Fibroblast of the aortic adventitia (primary cell): ENCODE data around the gene ST3GAL3. TPM values are rescaled to one million over a fixed set of nuclear protein-coding genes. Genes with fewer than 3 reads are reported as not detected.
A peak's percentile ranks its signal among the peaks of the same experiment; 100 is the strongest.

Experiments
- DNase-seq: peaks from one replicate; pipeline ENCODE4 v3.0.0-alpha.2; 2010; ENCODE audit warnings: low read depth
- H3K4me3 ChIP-seq: 2 replicates; pipeline ENCODE4 v1.5.1; 2011; ENCODE audit warnings: low read depth, mild to moderate bottlenecking, control low read depth, low read length, moderate library complexity
- total RNA-seq: library from RNA; depleted of rRNA; stranded (reverse); fragments of >200 nt; gene quantifications from 2 replicates; pipeline ENCODE4 v1.2.3, GENCODE V29; 2012; ENCODE audit warnings: low replicate concordance
- TF ChIP-seq, protein P1 (sequence below): IDR thresholded peaks from 2 replicates; pipeline ENCODE4 v1.5.1; 2011; ENCODE audit warnings: mild to moderate bottlenecking, low read length, control low read depth, inconsistent platforms; ENCODE audit not compliant: insufficient read depth

Gene ST3GAL3
- total RNA-seq, 1 donor = 24.0 TPM

DNA sequence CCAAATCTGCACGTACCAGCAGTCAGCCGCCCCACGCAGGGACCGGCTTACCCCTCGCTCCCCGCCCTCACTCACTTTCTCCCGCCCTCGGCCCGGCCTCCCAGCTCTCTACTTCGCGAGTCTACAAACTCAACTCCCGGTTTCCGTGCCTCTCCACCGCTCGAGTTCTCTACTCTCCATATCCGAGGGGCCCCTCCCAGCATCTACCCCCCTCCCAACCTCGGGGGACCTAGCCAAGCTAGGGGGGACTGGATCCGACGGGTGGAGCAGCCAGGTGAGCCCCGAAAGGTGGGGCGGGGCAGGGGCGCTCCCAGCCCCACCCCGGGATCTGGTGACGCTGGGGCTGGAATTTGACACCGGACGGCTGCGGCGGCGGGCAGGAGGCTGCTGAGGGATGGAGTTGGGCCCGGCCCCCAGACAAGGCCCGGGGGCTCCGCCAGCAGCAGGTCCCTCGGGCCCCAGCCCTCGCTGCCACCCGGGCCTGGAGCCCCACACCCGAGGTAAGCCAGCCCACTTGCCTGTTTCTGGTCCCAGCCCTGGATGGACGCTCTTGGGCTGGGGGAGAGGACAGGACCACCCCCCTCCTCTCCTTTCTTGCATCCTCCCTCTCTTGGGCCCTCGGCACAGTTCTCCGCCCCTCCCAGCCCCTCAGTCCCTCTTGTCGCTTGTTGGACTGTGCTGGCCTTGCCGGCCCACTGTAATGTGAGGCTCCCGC lies 226.2 kb downstream of the ST3GAL3 start, which contains the start of gene ARTN:
Gene ARTN, plus strand, starts transcription at position 416 of the 715 bp plus-strand sequence. CDS start 1,856 bp downstream, outside the sequence.
- DNase-seq = no peak
- TF ChIP-seq, protein P1, sequence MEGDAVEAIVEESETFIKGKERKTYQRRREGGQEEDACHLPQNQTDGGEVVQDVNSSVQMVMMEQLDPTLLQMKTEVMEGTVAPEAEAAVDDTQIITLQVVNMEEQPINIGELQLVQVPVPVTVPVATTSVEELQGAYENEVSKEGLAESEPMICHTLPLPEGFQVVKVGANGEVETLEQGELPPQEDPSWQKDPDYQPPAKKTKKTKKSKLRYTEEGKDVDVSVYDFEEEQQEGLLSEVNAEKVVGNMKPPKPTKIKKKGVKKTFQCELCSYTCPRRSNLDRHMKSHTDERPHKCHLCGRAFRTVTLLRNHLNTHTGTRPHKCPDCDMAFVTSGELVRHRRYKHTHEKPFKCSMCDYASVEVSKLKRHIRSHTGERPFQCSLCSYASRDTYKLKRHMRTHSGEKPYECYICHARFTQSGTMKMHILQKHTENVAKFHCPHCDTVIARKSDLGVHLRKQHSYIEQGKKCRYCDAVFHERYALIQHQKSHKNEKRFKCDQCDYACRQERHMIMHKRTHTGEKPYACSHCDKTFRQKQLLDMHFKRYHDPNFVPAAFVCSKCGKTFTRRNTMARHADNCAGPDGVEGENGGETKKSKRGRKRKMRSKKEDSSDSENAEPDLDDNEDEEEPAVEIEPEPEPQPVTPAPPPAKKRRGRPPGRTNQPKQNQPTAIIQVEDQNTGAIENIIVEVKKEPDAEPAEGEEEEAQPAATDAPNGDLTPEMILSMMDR = no peak
- peak within 1 kb of the TSS; percentile 37 for H3K4me3 ChIP-seq

- no peak overlapping the region for H3K4me3 ChIP-seq
- peak; percentile 63 for DNase-seq
- TF ChIP-seq, protein P1 = peak; percentile 91
These were observed 227.0 kb downstream of the ST3GAL3 start for GRCh38 chr1:43934101-43934985.

- DNase-seq = no peak
- TF ChIP-seq, protein P1 = no peak
- no peak overlapping the region for H3K4me3 ChIP-seq
These were observed 227.6 kb downstream of the ST3GAL3 start for GRCh38 chr1:43934986-43935324.

- H3K4me3 ChIP-seq = peak overlapping the region; percentile 28
- TF ChIP-seq, protein P1 = no peak
These were observed 228.5 kb downstream of the ST3GAL3 start for GRCh38 chr1:43935711-43936427.

DNA sequence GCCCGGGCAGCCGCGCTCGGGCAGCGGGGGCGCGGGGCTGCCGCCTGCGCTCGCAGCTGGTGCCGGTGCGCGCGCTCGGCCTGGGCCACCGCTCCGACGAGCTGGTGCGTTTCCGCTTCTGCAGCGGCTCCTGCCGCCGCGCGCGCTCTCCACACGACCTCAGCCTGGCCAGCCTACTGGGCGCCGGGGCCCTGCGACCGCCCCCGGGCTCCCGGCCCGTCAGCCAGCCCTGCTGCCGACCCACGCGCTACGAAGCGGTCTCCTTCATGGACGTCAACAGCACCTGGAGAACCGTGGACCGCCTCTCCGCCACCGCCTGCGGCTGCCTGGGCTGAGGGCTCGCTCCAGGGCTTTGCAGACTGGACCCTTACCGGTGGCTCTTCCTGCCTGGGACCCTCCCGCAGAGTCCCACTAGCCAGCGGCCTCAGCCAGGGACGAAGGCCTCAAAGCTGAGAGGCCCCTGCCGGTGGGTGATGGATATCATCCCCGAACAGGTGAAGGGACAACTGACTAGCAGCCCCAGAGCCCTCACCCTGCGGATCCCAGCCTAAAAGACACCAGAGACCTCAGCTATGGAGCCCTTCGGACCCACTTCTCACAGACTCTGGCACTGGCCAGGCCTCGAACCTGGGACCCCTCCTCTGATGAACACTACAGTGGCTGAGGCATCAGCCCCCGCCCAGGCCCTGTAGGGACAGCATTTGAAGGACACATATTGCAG lies 229.3 kb downstream of the ST3GAL3 start:
- peak; percentile 9 for DNase-seq
- H3K4me3 ChIP-seq = peak overlapping the region; percentile 28
- TF ChIP-seq, protein P1 = peak; percentile 6

More at GRCh38 chr1:43935711-43936427, 228.5 kb downstream of the ST3GAL3 start:
- no peak for DNase-seq
